ENCODE data around the gene TRMU. TPM values are rescaled to one million over a fixed set of nuclear protein-coding genes. Genes with fewer than 3 reads are reported as not detected.

Gene TRMU
- total and polyA plus RNA-seq, 4 donors: 22.5 to 64.4 (median 47.6) TPM

GRCh38 chr22:46348099-46348695 is 12.7 kb downstream of the TRMU start:
- no peak for DNase-seq (ENCODE audit: low read depth in 4 of 6, low spot score in 6 of 6)
- Histone ChIP-seq H3K36me3 (ENCODE audit: control insufficient read depth, insufficient read depth, low read length) (peaks cover 83% of the 10 kb centered on the region), H3K9me3 (ENCODE audit: control insufficient read depth, insufficient read depth, low read length) (no peaks in the 10 kb centered on the region), H3K27ac (ENCODE audit: low read depth, low read length) (no peak overlapping the region), H3K27me3 (ENCODE audit: control insufficient read depth, insufficient read depth, low read length) (no peaks in the 10 kb centered on the region), H3K4me1 (ENCODE audit: control insufficient read depth, insufficient read depth, low read length) (peaks cover 12% of the 10 kb centered on the region), H3K4me3 (ENCODE audit: low read depth, low read length) (no peak overlapping the region)
- WGBS (ENCODE audit: insufficient coverage): 91% methylated on average over 12 of the region's 15 CpGs

- no peak overlapping the region for H3K27ac ChIP-seq (ENCODE audit: low read depth, low read length)
- peaks cover 86% of the 10 kb centered on the region for H3K36me3 ChIP-seq (ENCODE audit: control insufficient read depth, insufficient read depth, low read length)
- no peak overlapping the region for H3K4me3 ChIP-seq (ENCODE audit: low read depth, low read length)
- peaks cover 12% of the 10 kb centered on the region for H3K4me1 ChIP-seq (ENCODE audit: control insufficient read depth, insufficient read depth, low read length)
- H3K27me3 ChIP-seq (ENCODE audit: control insufficient read depth, insufficient read depth, low read length): no peaks in the 10 kb centered on the region
- no peaks in the 10 kb centered on the region for H3K9me3 ChIP-seq (ENCODE audit: control insufficient read depth, insufficient read depth, low read length)
- 81% methylated on average over 17 of the region's 18 CpGs for WGBS (ENCODE audit: insufficient coverage)
- no peak for DNase-seq (ENCODE audit: low read depth in 4 of 6, low spot score in 6 of 6)
Measured at GRCh38 chr22:46349238-46349637, 13.7 kb downstream of the TRMU start.

- Histone ChIP-seq H3K4me1 (ENCODE audit: control insufficient read depth, insufficient read depth, low read length) (peaks cover 12% of the 10 kb centered on the region), H3K27me3 (ENCODE audit: control insufficient read depth, insufficient read depth, low read length) (no peaks in the 10 kb centered on the region), H3K27ac (ENCODE audit: low read depth, low read length) (no peak overlapping the region), H3K36me3 (ENCODE audit: control insufficient read depth, insufficient read depth, low read length) (peaks cover 86% of the 10 kb centered on the region), H3K4me3 (ENCODE audit: low read depth, low read length) (no peak overlapping the region), H3K9me3 (ENCODE audit: control insufficient read depth, insufficient read depth, low read length) (no peaks in the 10 kb centered on the region)
- WGBS (ENCODE audit: insufficient coverage): 63% methylated on average over 4 of the region's 6 CpGs
- DNase-seq (ENCODE audit: low read depth in 4 of 6, low spot score in 6 of 6): no peak
Measured at GRCh38 chr22:46349681-46350080, 14.2 kb downstream of the TRMU start.

- Histone ChIP-seq H3K36me3 (ENCODE audit: control insufficient read depth, insufficient read depth, low read length) (peaks cover 86% of the 10 kb centered on the region), H3K27me3 (ENCODE audit: control insufficient read depth, insufficient read depth, low read length) (no peaks in the 10 kb centered on the region), H3K4me1 (ENCODE audit: control insufficient read depth, insufficient read depth, low read length) (peaks cover 12% of the 10 kb centered on the region), H3K4me3 (ENCODE audit: low read depth, low read length) (no peak overlapping the region), H3K9me3 (ENCODE audit: control insufficient read depth, insufficient read depth, low read length) (no peaks in the 10 kb centered on the region), H3K27ac (ENCODE audit: low read depth, low read length) (peak overlapping the region; percentile 6)
- 20% methylated on average over 1 of the region's 7 CpGs for WGBS (ENCODE audit: insufficient coverage)
- peak in 2 of 6 donors; percentile 69 to 73 for DNase-seq (ENCODE audit: low read depth in 4 of 6, low spot score in 6 of 6)
Measured at GRCh38 chr22:46350121-46350520, 14.6 kb downstream of the TRMU start.

DNA sequence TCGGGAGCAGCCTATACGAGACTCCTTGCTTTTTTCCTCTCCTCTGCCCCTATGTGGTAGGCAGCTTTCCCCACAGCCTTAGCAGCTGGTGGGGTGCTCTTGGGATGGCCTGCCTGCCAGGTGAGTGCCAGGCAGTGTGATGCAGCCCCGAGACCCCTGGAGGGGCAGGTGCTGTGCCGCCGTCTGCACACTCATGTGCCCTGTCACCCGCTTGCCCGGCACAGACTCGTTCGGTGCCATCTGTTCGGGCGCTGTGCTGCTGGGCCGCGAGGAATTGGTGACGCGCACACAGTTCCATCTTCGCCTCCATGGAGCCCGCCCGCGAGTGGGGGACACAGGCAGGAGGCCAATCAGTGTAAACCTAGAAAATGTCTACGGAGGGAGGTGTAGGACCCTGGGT is 15.1 kb downstream of the TRMU start:
- 76% methylated on average over 19 of the region's 20 CpGs for WGBS (ENCODE audit: insufficient coverage)
- peak overlapping the region; percentile 6 for H3K27ac ChIP-seq (ENCODE audit: low read depth, low read length)
- no peaks in the 10 kb centered on the region for H3K27me3 ChIP-seq (ENCODE audit: control insufficient read depth, insufficient read depth, low read length)
- H3K4me3 ChIP-seq (ENCODE audit: low read depth, low read length): no peak overlapping the region
- peaks cover 17% of the 10 kb centered on the region for H3K4me1 ChIP-seq (ENCODE audit: control insufficient read depth, insufficient read depth, low read length)
- H3K9me3 ChIP-seq (ENCODE audit: control insufficient read depth, insufficient read depth, low read length): no peaks in the 10 kb centered on the region
- no peak for DNase-seq (ENCODE audit: low read depth in 4 of 6, low spot score in 6 of 6)
- H3K36me3 ChIP-seq (ENCODE audit: control insufficient read depth, insufficient read depth, low read length): peaks cover 88% of the 10 kb centered on the region

GRCh38 chr22:46351131-46351735 is 15.7 kb downstream of the TRMU start:
- H3K4me1 ChIP-seq (ENCODE audit: control insufficient read depth, insufficient read depth, low read length): peaks cover 19% of the 10 kb centered on the region
- no peak overlapping the region for H3K4me3 ChIP-seq (ENCODE audit: low read depth, low read length)
- H3K9me3 ChIP-seq (ENCODE audit: control insufficient read depth, insufficient read depth, low read length): no peaks in the 10 kb centered on the region
- no peaks in the 10 kb centered on the region for H3K27me3 ChIP-seq (ENCODE audit: control insufficient read depth, insufficient read depth, low read length)
- H3K27ac ChIP-seq (ENCODE audit: low read depth, low read length): no peak overlapping the region
- WGBS (ENCODE audit: insufficient coverage): 92% methylated on average over 25 of the region's 28 CpGs
- H3K36me3 ChIP-seq (ENCODE audit: control insufficient read depth, insufficient read depth, low read length): peaks cover 91% of the 10 kb centered on the region
- DNase-seq (ENCODE audit: low read depth in 4 of 6, low spot score in 6 of 6): no peak

DNA sequence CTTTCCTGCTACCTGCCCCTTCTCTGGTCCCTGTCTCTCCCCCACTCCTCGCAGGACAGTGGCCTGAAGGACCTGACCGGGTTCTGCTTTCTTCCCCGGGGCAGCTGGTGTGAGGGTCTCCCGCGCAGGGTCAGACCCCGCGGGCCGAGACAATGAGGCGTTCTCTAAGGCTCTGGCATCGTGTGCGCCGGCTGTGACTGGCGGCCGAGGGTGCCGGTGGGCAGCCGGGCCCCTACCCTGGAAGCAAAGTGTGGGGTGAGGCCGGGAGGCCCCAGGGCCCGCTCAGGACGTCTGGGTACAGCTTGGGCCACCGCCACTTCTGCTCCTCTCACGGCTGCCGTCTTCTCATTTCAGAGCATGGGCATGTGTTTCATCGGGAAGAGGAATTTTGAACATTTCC is 16.3 kb downstream of the TRMU start:
- 95% methylated on average over 23 of the region's 23 CpGs for WGBS (ENCODE audit: insufficient coverage)

DNA sequence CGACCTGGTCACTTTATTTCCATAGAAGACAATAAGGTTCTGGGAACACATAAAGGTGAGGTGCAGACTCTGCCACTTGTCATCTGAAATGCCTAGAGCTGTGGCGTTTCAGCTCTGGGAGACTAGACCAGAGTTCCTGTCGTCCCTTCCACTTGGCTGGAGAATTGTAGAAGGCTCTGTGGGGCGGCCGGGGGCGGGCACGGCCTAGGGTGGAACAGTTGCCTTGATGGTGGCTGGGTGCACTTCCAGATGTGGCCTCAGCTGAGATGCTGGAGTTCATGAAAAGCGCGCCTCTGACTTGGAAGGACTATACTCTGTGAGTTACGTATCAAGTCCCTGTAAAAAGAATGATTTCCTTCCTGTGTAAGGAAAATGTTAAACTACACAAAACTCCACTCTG is 16.8 kb downstream of the TRMU start:
- H3K9me3 ChIP-seq (ENCODE audit: control insufficient read depth, insufficient read depth, low read length): no peaks in the 10 kb centered on the region
- H3K4me3 ChIP-seq (ENCODE audit: low read depth, low read length): no peak overlapping the region
- H3K36me3 ChIP-seq (ENCODE audit: control insufficient read depth, insufficient read depth, low read length): peaks cover 91% of the 10 kb centered on the region
- no peaks in the 10 kb centered on the region for H3K27me3 ChIP-seq (ENCODE audit: control insufficient read depth, insufficient read depth, low read length)
- no peak overlapping the region for H3K27ac ChIP-seq (ENCODE audit: low read depth, low read length)
- peaks cover 23% of the 10 kb centered on the region for H3K4me1 ChIP-seq (ENCODE audit: control insufficient read depth, insufficient read depth, low read length)
- WGBS (ENCODE audit: insufficient coverage): 93% methylated on average over 7 of the region's 10 CpGs
- no peak for DNase-seq (ENCODE audit: low read depth in 4 of 6, low spot score in 6 of 6)

More for the DNA sequence above, 16.3 kb downstream of the TRMU start:
- no peak overlapping the region for H3K27ac ChIP-seq (ENCODE audit: low read depth, low read length)
- H3K9me3 ChIP-seq (ENCODE audit: control insufficient read depth, insufficient read depth, low read length): no peaks in the 10 kb centered on the region
- H3K4me1 ChIP-seq (ENCODE audit: control insufficient read depth, insufficient read depth, low read length): peaks cover 19% of the 10 kb centered on the region
- no peak overlapping the region for H3K4me3 ChIP-seq (ENCODE audit: low read depth, low read length)
- peaks cover 91% of the 10 kb centered on the region for H3K36me3 ChIP-seq (ENCODE audit: control insufficient read depth, insufficient read depth, low read length)
- H3K27me3 ChIP-seq (ENCODE audit: control insufficient read depth, insufficient read depth, low read length): no peaks in the 10 kb centered on the region
- no peak for DNase-seq (ENCODE audit: low read depth in 4 of 6, low spot score in 6 of 6)

DNA sequence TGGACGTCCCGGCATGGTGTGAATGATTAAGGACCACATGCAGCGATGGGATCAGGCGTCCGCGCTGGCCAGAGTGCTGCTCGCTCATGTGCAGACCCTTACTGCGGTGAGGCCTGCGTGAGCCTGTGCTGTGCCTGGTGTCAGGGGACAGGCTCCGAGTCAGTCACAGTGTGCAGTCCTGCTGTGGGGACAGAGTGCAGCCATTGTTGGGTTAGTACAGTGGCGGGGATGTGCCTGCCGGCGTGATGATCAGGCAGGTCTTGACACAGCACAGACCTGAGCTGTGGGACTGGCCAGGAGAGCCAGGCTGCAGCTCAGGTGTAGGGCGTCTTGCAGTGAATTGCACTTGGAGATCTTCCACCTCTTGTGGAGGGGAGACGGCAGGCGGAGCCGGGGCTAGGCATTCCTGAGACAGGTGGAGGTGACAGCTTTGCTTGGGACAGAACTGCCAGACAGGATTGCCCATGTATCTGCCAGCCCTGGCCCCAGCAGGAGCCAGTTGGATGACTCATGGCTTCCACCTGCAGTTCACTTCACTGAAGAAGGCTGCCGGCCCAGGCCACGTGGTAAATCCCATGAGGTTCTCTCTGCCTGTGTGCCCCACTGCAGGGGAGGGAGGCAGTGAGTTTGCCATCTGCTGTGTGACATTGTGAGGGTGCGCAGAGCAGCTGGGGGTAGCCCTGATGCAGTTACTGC is 17.3 kb downstream of the TRMU start:
- peak in 1 of 6 donors; percentile 32 for DNase-seq (ENCODE audit: low read depth in 4 of 6, low spot score in 6 of 6)
- no peaks in the 10 kb centered on the region for H3K9me3 ChIP-seq (ENCODE audit: control insufficient read depth, insufficient read depth, low read length)
- no peak overlapping the region for H3K27ac ChIP-seq (ENCODE audit: low read depth, low read length)
- H3K36me3 ChIP-seq (ENCODE audit: control insufficient read depth, insufficient read depth, low read length): peaks cover 91% of the 10 kb centered on the region
- peaks cover 29% of the 10 kb centered on the region for H3K4me1 ChIP-seq (ENCODE audit: control insufficient read depth, insufficient read depth, low read length)
- WGBS (ENCODE audit: insufficient coverage): 88% methylated on average over 16 of the region's 20 CpGs
- no peaks in the 10 kb centered on the region for H3K27me3 ChIP-seq (ENCODE audit: control insufficient read depth, insufficient read depth, low read length)
- H3K4me3 ChIP-seq (ENCODE audit: low read depth, low read length): no peak overlapping the region
